Measurements from ENCODE around the gene SRSF9.
A peak's percentile ranks its signal among the peaks of the same experiment; 100 is the strongest.
"Not testable (repeated sequence)": the region's sequence is repeated elsewhere in the genome, so short reads cannot be mapped to it uniquely, and the experiment has no call there.

The SRSF9 gene

GRCh38 chr12:120481022-120481767, 11.6 kb upstream of the SRSF9 start:
- DNase-seq: no peak

DNA sequence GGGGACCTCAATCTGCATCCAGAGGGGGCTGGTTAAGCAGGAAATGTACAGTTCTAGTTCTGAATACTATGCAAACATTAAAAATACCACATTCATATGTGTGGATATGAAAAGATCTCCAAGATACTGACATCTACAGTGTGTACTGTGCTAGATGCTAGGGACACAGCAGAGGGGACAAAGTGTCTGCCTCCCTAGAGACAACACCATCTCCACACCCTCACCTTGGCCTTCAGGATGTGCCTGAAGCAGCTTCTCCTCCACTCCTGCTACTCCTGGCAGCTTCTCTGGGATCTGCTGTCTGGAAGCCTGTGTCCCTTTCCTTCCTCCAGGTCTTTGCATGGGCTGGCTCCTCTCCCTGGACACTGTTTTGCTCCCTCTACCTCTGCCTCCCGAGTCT, 10.7 kb upstream of the SRSF9 start:
- no peak for DNase-seq

DNA sequence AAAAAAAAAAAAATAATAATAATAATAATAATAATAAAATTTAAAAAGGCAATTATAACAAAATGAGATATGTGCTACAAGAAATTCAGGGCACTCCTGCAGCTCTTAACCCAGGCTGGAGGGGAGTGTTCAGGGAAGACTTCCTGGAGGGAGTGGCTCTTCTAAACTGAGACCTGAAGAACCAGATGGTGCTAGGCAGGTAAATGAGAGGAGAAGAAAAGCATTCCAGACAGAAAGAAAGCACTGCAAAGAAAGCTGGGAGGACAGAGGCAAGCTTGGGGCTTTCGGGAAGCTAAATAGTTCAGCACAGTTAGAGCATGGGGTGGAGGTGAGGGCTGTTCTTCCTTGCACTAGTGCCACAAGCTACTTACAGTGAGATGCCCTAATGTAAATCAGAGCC, 9.9 kb upstream of the SRSF9 start:
- DNase-seq: no peak

DNA sequence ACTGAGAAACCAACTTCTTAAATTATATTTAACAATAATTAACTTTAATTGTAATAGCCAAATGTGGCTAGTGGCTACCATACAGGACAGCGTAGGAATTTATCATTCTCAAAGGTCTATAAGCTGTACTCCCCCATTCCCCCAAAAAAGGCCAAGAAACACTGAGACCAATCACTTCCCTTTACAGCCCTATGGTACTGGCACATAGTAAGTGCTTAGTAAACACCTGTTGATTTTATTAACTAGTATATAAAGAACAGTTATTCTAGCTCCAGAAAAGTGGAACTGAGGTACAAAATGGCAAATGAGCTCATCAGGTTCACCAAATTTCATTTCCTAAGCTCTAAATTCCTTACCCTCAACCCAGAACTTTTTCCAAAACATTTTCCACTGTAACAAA, 6.1 kb upstream of the SRSF9 start:
- no peak for DNase-seq

DNA sequence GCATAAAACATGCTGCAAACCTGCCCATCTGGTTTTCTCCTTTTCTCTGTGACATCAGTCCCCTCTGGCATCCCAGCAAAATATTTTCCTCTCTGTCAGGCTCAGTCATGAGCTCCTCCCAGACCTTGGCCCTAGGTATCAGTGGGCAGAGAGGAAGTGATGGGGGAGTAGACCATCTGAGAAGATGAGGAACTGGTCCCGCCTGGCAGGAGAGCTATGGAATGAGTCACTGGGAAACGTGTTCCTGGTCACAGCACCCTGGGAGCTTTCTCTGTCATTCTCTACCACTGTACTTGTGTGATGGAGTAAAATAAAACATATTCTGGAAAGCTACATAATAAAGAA, 5.0 kb upstream of the SRSF9 start:
- DNase-seq: no peak

DNA sequence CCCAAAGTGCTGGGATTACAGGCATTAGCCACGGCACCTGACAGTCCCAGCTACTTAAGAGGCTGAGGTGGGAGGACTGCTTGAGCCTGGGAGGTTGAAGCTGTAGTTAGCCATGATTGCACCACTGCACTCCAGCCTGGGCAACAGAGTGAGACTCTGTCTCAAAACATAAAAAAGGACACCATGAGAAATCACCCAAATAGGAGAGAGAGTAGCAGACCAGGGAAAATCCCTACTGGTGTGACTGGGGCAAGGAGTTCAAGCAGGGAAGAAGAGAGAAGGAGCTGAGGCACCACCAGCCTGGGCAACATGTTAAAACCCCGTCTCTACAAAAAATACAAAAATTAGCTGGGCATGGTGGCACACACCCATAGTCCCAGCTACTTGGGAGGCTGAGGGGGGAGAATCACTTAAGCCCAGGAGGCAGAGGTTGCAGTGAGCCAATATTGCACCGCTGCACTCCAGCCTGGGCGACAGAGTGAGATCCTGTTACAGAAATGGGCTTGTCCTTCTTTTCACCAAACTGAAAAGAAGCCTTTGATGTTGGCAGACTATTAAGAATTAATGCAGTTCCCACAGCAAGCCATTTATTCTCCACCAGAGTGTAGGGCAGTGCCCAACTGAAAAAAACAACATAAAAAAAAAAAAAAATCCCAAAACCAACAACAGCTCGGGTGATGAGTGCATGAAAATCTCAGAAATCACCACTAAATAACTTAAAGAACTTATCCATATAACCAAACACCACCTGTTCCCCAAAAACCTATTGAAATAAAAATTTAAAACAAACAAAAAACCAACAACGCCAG, 4.5 kb upstream of the SRSF9 start:
- DNase-seq: no peak

DNA sequence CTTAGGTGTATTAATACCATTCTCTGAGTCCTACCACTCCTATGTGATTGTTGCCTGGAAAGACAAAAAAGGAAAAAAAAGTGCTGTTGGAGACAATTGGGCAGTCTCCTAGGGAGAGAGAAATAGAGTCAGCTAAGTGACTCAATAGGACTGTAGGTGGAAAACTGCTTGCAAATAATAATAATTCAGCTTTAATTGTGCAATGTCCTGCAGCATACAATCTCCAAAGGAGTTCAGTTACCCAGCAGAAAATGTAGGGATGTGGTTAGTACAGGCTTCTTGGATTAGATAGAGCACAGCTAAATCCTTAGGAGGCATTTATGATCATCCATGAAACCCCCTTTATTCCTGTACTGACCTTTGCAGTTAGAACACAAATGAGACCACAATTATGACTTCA, 3.0 kb upstream of the SRSF9 start:
- no peak for DNase-seq

- DNase-seq: peak; percentile 63
Measured at GRCh38 chr12:120470150-120470784, 719 bp upstream of the SRSF9 start.

DNA sequence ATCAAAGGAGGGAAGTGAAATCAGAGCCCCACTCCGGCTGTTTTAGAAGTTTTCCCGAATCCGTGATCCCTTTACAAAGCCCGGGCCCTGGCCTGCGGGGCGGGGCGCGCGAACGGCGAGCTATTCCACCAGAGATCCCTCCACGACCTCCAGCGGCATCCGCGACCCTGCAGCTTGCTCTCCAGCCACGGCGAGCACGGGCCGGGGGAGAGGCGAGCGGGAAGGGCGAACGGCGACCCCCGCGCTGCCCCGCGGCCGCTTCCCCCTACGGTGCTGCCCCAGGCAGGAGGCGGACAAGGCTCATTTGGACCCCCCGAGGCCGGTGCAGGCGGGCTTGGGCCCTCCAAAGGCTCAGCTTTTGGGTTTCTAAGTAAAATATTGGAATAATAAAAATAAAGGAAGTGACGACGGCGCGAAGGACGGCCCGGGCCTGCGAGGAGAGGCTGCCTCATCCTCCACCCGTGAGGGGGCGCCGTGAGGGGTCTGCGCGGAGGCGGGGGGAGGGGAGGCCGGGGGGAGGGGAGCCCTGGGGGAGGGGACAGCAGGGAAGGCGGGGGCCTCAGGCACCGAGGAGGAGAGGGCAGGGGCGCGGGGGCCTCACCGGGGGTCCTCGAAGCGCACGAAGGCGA, 613 bp downstream of the SRSF9 start:
- DNase-seq: peak; percentile 85

- DNase-seq: peak; percentile 66
Measured at GRCh38 chr12:120468325-120468820, 1.2 kb downstream of the SRSF9 start.

- no peak for DNase-seq
Measured at GRCh38 chr12:120467439-120467838, 2.1 kb downstream of the SRSF9 start.

DNA sequence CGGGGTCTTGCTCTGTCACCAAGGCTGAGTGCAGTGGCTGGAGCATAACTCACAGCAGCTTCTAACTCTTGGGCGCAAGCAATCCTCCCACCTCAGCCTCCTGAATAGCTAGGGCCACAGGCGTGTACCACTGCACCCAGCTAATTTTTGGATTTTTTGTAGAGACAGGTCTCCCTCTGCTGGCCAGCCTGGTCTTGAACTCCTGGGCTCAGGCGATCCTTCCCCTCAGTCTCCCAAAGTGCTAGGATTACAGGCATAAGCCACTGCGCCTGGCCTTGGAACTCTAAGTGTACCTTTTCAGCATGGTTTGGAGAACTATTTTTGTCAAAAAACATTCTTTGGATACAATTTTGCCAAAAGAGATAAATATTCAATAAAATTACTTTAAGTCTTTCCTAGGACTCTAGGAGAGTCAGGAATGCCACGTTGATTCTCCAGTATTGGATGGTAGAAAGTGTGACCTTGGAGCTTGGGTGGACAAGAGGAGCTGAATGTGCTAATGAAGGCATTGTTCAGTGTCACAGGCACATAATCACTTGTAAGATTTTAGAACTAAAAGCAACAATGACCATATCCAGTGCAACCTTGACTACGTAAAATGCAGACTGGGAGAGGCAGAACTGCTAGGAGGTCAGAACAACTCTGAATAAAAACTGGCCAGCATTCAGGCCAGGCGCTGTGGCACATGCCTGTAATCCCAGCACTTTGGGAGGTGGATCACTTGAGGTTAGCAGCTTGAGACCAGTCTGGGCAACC, 2.8 kb downstream of the SRSF9 start:
- peak; percentile 81 for DNase-seq

DNA sequence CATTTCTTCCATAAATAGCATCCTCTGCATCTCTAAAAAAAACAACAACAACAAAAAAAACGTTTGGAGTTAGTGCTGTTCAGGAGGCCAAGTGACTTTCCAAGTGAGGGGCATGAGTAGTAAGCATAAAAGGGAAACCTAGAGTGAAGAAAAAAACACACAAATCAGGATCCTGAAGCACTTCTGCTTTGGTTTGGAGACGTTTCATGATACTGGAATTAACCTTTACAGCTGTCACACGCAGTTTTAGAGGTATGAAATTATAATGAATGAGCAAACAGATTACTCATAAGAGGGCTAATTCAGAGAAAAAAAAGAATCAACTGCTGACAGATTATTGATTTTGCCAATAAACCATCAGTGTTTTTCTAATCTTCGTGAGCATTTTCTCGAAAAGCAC, 3.8 kb downstream of the SRSF9 start:
- DNase-seq: no peak

DNA sequence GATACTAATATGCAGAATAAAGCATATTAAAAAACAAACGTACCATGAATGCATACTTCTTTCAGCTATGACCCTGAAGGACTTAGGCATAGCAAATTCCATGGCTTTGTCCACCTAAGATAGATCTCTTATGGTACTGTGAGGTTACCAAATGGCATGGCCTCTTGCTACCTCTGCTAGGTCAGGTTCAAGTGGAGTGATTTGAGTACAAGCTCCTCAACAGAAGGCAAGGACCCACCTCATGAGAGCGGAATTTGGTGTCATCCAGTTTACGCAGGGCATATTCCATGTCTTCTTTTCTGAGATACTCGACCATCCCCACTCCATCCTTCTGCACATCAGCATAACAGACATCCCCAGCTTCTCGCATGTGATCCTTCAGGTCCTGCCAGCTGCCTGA, 5.8 kb downstream of the SRSF9 start:
- no peak for DNase-seq

GRCh38 chr12:120462099-120462640, 7.4 kb downstream of the SRSF9 start:
- DNase-seq: no peak

DNA sequence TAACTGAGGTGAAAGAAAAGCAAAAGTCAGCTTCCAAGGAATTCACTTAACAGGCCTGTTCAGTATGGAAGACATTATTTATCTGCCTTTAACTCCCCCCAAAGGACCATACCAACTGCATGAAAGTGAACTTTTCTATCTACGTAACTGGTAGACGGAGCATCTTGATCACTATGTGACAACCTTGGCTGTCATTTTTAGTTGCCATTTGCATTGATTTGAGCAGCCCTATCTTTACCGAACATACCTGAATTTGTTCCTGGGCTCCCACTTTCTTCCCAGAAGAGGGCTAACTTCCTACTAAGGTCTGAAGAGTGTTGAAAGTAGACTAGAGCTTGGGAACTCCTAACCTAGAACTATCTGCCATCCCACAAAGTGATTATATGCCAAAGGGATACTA, 9.4 kb downstream of the SRSF9 start:
- no peak for DNase-seq

DNA sequence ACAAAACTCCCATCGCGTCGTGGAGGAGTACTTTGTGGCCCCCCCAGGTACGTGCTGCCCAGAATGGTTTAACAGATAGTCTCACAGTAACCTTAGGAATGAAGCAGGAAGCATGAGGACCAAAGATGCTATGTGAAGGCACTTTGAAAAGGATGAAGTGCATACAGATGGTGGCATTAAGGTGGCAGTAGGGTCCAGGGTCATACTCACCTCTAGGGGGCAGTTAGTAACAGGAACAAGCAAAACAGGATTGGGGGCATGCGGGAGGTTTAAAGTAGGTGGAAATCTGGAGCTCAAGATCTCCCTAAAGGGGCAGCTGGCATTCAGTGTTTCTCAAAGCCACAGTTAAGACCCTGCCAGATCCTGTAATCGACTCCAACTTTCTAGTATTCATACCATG, 12.4 kb downstream of the SRSF9 start:
- DNase-seq: no peak

GRCh38 chr12:120455302-120455701, 14.2 kb downstream of the SRSF9 start:
- DNase-seq: no peak

DNA sequence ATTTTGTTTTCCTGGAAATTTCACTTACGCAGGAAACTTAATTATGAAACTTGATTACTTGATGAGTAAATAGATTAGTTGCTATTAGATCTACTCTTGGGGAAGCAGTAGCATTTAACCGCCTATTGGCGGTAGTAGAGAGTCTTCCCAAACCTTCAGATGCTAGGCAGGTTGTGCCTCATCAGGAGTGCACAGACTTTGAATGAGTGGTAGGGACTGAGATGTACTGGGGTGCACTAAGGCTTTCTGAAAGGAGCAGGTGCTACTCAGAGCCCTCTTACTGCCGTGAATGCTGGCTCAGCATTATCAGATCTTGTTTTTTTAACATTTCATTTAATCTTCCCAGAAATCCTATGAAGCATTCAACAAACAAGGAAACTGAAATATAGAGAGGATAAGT, 15.6 kb downstream of the SRSF9 start:
- no peak for DNase-seq

DNA sequence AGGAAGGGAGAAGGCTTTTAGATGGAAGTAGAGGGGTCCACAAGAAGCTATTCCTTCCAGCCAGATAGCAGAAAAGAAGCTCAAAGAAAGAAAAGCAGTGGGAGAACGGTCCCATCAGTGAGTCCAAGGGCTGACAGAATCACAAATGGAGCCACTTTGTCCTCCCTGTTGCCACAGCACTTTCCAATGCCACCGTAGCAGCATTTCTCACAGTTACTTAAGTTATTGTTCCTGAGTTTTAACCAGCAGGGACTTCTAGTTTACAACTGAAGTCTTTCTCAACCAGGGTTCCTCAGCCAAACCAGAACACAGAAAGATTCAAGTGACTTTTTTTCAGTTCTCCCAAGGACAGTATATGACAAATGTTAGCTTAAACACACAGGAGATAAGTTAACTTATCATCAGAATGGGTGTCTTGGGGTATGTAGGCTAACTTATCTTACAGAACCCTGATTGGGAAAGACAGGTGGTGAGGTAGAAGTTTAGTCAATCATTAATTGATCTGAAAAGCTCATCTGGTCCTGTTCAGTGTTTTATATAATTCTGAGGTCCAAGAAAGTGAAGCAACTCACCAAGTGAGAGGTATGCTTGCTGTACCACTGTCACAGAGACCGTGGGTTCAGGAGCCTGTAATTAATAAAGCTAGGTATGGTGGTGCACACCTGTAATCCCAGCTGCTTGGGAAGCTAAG, 16.3 kb downstream of the SRSF9 start:
- no peak for DNase-seq

- not testable (repeated sequence) for DNase-seq
Measured at GRCh38 chr12:120452524-120452923, 17.0 kb downstream of the SRSF9 start.

GRCh38 chr12:120447992-120448391, 21.6 kb downstream of the SRSF9 start:
- DNase-seq: no peak

All from activated effector memory CD4-positive, alpha-beta T cell treated with anti-CD3 and anti-CD28 coated beads, Interleukin-2, amount 50 U/mL, for 16 hours (primary cell).